ENCODE measurements around the gene PAX1. TPM values are rescaled to one million over a fixed set of nuclear protein-coding genes. Genes with fewer than 3 reads are reported as not detected.
A peak's percentile ranks its signal among the peaks of the same experiment; 100 is the strongest.

The PAX1 gene
- total RNA-seq, 4 donors from 2014 or later, result not detected

- H3K36me3 ChIP-seq, result no peaks in the 10 kb centered on the region
- H3K4me1 ChIP-seq, result no peaks in the 10 kb centered on the region
- no peaks in the 10 kb centered on the region for H3K9me3 ChIP-seq
- H3K27ac ChIP-seq, result no peak overlapping the region
- peak overlapping the region in 1 of 2 donors; percentile 21 for H3K4me3 ChIP-seq
- peak; percentile 43 for ATAC-seq
- no peak for TF ChIP-seq POLR2AphosphoS5 (IDR thresholded peaks at IDR 0.05)
- no peak for TF ChIP-seq CTCF (IDR thresholded peaks at IDR 0.05)
- no peak for TF ChIP-seq EP300 (IDR thresholded peaks at IDR 0.05)
- no peak for TF ChIP-seq POLR2A (IDR thresholded peaks at IDR 0.05)
- 80% methylated on average over 6 of the region's 14 CpGs; no CpG with 5 or more reads in 1 of the 2 donors for WGBS, 2 donors (ENCODE audit: low coverage in 1 of 2)
- peaks cover 6% of the 10 kb centered on the region for H3K27me3 ChIP-seq
These were observed 24.1 kb upstream of the PAX1 start for GRCh38 chr20:21681234-21681921.

GRCh38 chr20:21681922-21682318 is 23.5 kb upstream of the PAX1 start:
- Histone ChIP-seq H3K9me3 (no peaks in the 10 kb centered on the region), H3K4me3 (peak overlapping the region in 1 of 2 donors; percentile 21), H3K27ac (no peak overlapping the region), H3K27me3 (peaks cover under 1% of the 10 kb centered on the region), H3K4me1 (no peaks in the 10 kb centered on the region), H3K36me3 (no peaks in the 10 kb centered on the region)
- ATAC-seq, result no peak
- TF ChIP-seq EP300 (IDR thresholded peaks at IDR 0.05), result no peak
- no peak for TF ChIP-seq POLR2AphosphoS5 (IDR thresholded peaks at IDR 0.05)
- TF ChIP-seq CTCF (IDR thresholded peaks at IDR 0.05), result no peak
- no peak for TF ChIP-seq POLR2A (IDR thresholded peaks at IDR 0.05)
- WGBS, 2 donors (ENCODE audit: low coverage in 1 of 2), result 39 to 43% methylated on average over 3 to 10 of the region's 10 CpGs

- 15 to 25% methylated on average over 4 to 8 of the region's 8 CpGs for WGBS, 2 donors (ENCODE audit: low coverage in 1 of 2)
- TF ChIP-seq EP300 (IDR thresholded peaks at IDR 0.05) (no peak), POLR2AphosphoS5 (IDR thresholded peaks at IDR 0.05) (peak; percentile 10)
- peak; percentile 25 for ATAC-seq
- Histone ChIP-seq H3K36me3 (no peaks in the 10 kb centered on the region), H3K4me3 (no peak overlapping the region), H3K27me3 (no peaks in the 10 kb centered on the region), H3K4me1 (no peaks in the 10 kb centered on the region), H3K9me3 (no peaks in the 10 kb centered on the region), H3K27ac (no peak overlapping the region)
These were observed 22.9 kb upstream of the PAX1 start for GRCh38 chr20:21682521-21682954.

GRCh38 chr20:21684671-21685070 is 20.8 kb upstream of the PAX1 start:
- WGBS, 2 donors (ENCODE audit: low coverage in 1 of 2), result 35 to 39% methylated on average over 2 of the region's 3 CpGs
- H3K4me1 ChIP-seq, result no peaks in the 10 kb centered on the region
- no peak for ATAC-seq
- H3K4me3 ChIP-seq, result no peak overlapping the region
- peaks cover 9% of the 10 kb centered on the region for H3K27me3 ChIP-seq
- no peak overlapping the region for H3K27ac ChIP-seq
- TF ChIP-seq POLR2AphosphoS5 (IDR thresholded peaks at IDR 0.05) (no peak), CTCF (IDR thresholded peaks at IDR 0.05) (no peak), POLR2A (IDR thresholded peaks at IDR 0.05) (no peak), EP300 (IDR thresholded peaks at IDR 0.05) (no peak)
- no peaks in the 10 kb centered on the region for H3K9me3 ChIP-seq
- no peaks in the 10 kb centered on the region for H3K36me3 ChIP-seq

- no peak overlapping the region for H3K27ac ChIP-seq
- H3K4me3 ChIP-seq, result no peak overlapping the region
- H3K36me3 ChIP-seq, result no peaks in the 10 kb centered on the region
- WGBS, 2 donors (ENCODE audit: low coverage in 1 of 2), result 65 to 100% methylated on average over 1 to 2 of the region's 2 CpGs
- no peak for ATAC-seq
- TF ChIP-seq POLR2AphosphoS5 (IDR thresholded peaks at IDR 0.05), result no peak
- TF ChIP-seq CTCF (IDR thresholded peaks at IDR 0.05), result no peak
- TF ChIP-seq POLR2A (IDR thresholded peaks at IDR 0.05), result no peak
- no peak for TF ChIP-seq EP300 (IDR thresholded peaks at IDR 0.05)
- H3K4me1 ChIP-seq, result no peaks in the 10 kb centered on the region
- H3K9me3 ChIP-seq, result no peaks in the 10 kb centered on the region
- peaks cover 20% of the 10 kb centered on the region for H3K27me3 ChIP-seq
These were observed 19.5 kb upstream of the PAX1 start for GRCh38 chr20:21685981-21686380.
